ENCODE results near the gene EPHB1. TPM values are rescaled to one million over a fixed set of nuclear protein-coding genes. Genes with fewer than 3 reads are reported as not detected.

The EPHB1 gene
- total RNA-seq, 4 donors from 2014 or later = 0.08 to 1.1 (median 0.72) TPM

DNA sequence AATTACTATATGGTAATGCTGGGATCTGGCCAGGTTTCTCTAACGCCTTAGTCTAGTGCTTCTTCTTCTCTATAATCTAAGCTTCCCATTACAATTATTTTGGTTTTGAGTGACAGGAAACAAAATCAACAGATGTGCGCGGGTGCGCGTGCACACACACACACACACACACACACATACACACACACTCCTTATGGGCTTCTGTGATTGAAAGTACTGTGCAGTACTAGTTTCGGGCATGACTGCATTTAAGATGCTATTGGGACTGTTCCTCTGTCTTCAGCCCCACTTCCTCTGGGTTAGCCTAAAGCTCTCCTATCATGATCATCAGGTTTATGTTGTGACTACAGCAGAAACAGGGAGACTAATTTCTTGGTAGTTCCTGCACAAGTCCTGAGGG is 32.2 kb downstream of the EPHB1 start:
- TF ChIP-seq, protein P1, sequence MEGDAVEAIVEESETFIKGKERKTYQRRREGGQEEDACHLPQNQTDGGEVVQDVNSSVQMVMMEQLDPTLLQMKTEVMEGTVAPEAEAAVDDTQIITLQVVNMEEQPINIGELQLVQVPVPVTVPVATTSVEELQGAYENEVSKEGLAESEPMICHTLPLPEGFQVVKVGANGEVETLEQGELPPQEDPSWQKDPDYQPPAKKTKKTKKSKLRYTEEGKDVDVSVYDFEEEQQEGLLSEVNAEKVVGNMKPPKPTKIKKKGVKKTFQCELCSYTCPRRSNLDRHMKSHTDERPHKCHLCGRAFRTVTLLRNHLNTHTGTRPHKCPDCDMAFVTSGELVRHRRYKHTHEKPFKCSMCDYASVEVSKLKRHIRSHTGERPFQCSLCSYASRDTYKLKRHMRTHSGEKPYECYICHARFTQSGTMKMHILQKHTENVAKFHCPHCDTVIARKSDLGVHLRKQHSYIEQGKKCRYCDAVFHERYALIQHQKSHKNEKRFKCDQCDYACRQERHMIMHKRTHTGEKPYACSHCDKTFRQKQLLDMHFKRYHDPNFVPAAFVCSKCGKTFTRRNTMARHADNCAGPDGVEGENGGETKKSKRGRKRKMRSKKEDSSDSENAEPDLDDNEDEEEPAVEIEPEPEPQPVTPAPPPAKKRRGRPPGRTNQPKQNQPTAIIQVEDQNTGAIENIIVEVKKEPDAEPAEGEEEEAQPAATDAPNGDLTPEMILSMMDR (IDR thresholded peaks at IDR 0.05) = no peak
- TF ChIP-seq POLR2A (IDR thresholded peaks at IDR 0.05) = no peak
- Histone ChIP-seq H3K27ac (no peak overlapping the region), H3K4me3 (no peak overlapping the region), H3K9me3 (no peaks in the 10 kb centered on the region), H3K27me3 (no peaks in the 10 kb centered on the region), H3K36me3 (no peaks in the 10 kb centered on the region), H3K4me1 (no peaks in the 10 kb centered on the region)
- no peak for DNase-seq
- intact Hi-C loops (cut with DNase I) = no loop called here
- WGBS, 2 donors = 84 to 93% methylated on average over 6 of the region's 6 CpGs

DNA sequence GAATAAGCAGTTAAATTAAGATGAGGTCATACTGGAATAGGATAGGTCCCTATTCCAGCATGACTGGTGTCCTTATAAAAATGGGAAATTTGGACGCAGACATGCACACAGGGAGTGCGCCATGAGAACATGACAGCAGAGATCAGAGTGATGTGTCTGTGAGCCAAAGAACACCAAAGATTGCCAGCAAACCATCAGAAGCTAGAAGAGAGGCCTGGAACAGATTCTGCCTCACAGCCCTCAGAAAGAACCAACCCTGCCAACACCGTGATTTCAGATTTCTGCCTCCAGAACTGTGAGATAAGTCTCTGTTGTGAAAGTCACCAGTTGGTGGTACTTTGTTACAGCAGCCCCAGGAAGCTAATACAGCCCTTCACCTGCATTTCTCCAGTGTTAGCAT is 34.7 kb downstream of the EPHB1 start:
- TF ChIP-seq, protein P1 (IDR thresholded peaks at IDR 0.05) = no peak
- TF ChIP-seq POLR2A (IDR thresholded peaks at IDR 0.05) = no peak
- intact Hi-C loops (cut with DNase I) = no loop called here
- 70 to 71% methylated on average over 3 of the region's 3 CpGs for WGBS, 2 donors
- H3K9me3 ChIP-seq = no peaks in the 10 kb centered on the region
- H3K36me3 ChIP-seq = no peaks in the 10 kb centered on the region
- H3K4me3 ChIP-seq = no peak overlapping the region
- H3K27ac ChIP-seq = no peak overlapping the region
- DNase-seq = no peak
- no peaks in the 10 kb centered on the region for H3K27me3 ChIP-seq
- no peaks in the 10 kb centered on the region for H3K4me1 ChIP-seq

- Histone ChIP-seq H3K9me3 (no peaks in the 10 kb centered on the region), H3K4me3 (no peak overlapping the region), H3K27me3 (no peaks in the 10 kb centered on the region), H3K4me1 (no peaks in the 10 kb centered on the region), H3K36me3 (no peaks in the 10 kb centered on the region), H3K27ac (no peak overlapping the region)
- TF ChIP-seq, protein P1 (IDR thresholded peaks at IDR 0.05) = no peak
- TF ChIP-seq POLR2A (IDR thresholded peaks at IDR 0.05) = no peak
- no peak for DNase-seq
- intact Hi-C loops (cut with DNase I) = no loop called here
- 89 to 90% methylated on average over 4 of the region's 4 CpGs for WGBS, 2 donors
Measured at GRCh38 chr3:134832585-134832984, 37.5 kb downstream of the EPHB1 start.

DNA sequence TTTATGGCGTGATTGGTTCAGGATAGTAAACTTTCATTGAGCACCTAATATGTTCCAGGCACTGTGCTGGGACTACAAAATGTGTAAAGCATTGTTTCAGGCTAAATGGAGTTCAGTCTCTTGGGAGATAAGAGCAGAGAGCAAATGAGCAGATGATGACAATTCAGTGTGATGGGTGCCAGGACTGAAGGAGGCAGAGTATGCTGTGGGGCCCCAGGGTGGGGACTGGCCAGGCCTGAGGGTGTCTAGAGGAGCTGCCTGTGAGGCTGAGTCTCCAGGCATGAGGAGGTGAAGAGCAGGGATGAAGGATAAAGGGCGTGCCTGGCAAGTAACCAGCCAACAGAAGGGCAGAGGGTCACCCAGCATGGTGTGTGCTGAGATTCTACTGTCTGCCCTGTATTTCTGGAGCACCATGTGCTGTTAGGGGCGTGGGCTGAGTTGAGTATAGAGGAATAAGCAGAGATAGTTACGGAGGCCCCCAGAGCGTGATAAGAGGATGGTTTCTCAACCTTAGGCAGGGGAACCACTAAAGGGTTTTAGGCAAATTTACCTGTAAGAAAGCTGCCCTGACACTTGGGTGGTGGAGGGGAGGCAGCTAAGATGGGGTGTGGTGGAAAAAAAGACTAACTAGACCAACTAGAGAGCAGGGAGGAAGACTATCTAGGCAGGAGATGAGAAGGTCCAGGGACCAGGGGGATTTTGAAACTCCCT is 38.5 kb downstream of the EPHB1 start:
- WGBS, 2 donors = 32 to 69% methylated on average over 5 of the region's 5 CpGs
- intact Hi-C loops (cut with DNase I) = no loop called here
- DNase-seq = no peak

DNA sequence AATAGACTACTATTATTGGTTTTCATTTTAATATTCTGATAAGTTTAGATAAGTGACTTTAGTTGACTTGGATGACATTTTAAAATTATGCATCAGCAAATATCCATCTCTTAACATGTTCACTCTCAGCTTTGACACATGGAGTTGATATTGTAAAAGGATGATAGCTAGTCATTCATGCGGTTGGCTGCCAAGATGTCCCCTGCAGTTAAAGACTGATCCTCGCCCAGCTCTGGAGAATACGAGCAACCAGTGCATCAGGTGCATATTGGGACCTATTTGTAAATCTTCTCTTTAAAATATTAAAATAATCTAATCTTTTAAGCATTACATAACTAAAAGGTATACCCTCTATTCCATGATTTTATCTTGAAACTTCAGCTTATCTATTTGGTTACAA is 41.9 kb downstream of the EPHB1 start:
- intact Hi-C loops (cut with DNase I) = no loop called here
- 68 to 80% methylated on average over 3 of the region's 3 CpGs for WGBS, 2 donors
- H3K27me3 ChIP-seq = no peaks in the 10 kb centered on the region

More for the DNA sequence above, 38.5 kb downstream of the EPHB1 start:
- Histone ChIP-seq H3K4me1 (no peaks in the 10 kb centered on the region), H3K4me3 (no peak overlapping the region), H3K36me3 (no peaks in the 10 kb centered on the region), H3K27me3 (no peaks in the 10 kb centered on the region), H3K9me3 (no peaks in the 10 kb centered on the region), H3K27ac (no peak overlapping the region)
- TF ChIP-seq POLR2A (IDR thresholded peaks at IDR 0.05) = no peak
- TF ChIP-seq, protein P1 (IDR thresholded peaks at IDR 0.05) = no peak

More for the DNA sequence above, 41.9 kb downstream of the EPHB1 start:
- TF ChIP-seq, protein P1 (IDR thresholded peaks at IDR 0.05) = no peak
- no peak for TF ChIP-seq POLR2A (IDR thresholded peaks at IDR 0.05)
- Histone ChIP-seq H3K36me3 (no peaks in the 10 kb centered on the region), H3K9me3 (no peaks in the 10 kb centered on the region), H3K27ac (no peak overlapping the region), H3K4me1 (no peaks in the 10 kb centered on the region), H3K4me3 (no peak overlapping the region)
- DNase-seq = no peak

All from esophagus squamous epithelium (tissue), 5 donors.